ENCODE measurements around the gene FBXO2.

FBXO2 gene

DNA sequence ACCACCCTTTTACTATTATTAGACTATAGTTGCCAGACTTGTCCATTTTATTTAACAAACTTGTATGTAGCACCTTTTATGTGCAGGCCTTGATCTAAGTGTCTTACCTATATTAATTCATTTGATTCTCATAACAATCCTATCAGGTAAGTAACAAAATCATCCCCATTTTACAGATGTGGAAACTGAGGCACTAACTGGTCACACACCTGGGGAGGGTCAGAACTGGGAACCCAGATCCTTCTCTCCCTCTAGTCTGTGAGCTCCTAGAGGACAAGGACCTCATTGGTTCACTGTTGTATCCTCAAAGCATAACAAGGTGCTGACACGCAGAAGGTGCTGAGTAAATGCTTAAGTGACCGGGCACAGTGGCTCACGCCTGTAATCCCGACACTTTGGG lies 14.9 kb downstream of the FBXO2 start:
- no peak overlapping the region for H3K4me3 ChIP-seq
- H3K9me3 ChIP-seq, result no peaks in the 10 kb centered on the region
- H3K4me1 ChIP-seq, result peaks cover 0 to 3% (median 0%) of the 10 kb centered on the region in 4 donors
- H3K27ac ChIP-seq, result no peak overlapping the region
- no peak for DNase-seq
- no peaks in the 10 kb centered on the region for H3K36me3 ChIP-seq
- peaks cover 0 to 67% of the 10 kb centered on the region in 2 donors for H3K27me3 ChIP-seq
- intact Hi-C loops (cut with DNase I; ENCODE audit: low total_unique reads), result no loop called here
- TF ChIP-seq, protein P1, sequence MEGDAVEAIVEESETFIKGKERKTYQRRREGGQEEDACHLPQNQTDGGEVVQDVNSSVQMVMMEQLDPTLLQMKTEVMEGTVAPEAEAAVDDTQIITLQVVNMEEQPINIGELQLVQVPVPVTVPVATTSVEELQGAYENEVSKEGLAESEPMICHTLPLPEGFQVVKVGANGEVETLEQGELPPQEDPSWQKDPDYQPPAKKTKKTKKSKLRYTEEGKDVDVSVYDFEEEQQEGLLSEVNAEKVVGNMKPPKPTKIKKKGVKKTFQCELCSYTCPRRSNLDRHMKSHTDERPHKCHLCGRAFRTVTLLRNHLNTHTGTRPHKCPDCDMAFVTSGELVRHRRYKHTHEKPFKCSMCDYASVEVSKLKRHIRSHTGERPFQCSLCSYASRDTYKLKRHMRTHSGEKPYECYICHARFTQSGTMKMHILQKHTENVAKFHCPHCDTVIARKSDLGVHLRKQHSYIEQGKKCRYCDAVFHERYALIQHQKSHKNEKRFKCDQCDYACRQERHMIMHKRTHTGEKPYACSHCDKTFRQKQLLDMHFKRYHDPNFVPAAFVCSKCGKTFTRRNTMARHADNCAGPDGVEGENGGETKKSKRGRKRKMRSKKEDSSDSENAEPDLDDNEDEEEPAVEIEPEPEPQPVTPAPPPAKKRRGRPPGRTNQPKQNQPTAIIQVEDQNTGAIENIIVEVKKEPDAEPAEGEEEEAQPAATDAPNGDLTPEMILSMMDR (IDR thresholded peaks at IDR 0.05), result no peak

DNA sequence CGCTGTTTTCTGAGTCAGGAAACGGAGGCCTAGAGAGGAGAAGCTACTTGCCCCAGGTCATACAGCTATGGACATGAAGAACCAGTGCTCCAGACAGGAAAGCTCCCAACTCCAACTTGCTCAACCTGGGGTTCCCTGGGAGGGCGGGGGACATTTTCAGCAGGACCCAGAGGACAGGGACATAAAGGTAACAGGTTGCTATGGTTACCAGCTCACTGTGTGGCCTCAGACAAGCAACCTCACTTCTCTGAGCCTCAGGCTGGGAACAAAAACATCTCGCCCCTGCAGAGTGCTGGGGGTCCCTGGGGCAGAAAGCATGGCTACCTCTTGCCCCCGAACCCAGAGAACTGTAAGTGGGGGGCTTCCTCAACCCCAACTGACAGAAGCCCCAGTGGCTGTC lies 16.1 kb downstream of the FBXO2 start:
- Histone ChIP-seq H3K36me3 (no peaks in the 10 kb centered on the region), H3K9me3 (no peaks in the 10 kb centered on the region), H3K27me3 (peaks cover 0 to 74% of the 10 kb centered on the region in 2 donors), H3K4me3 (no peak overlapping the region), H3K27ac (no peak overlapping the region), H3K4me1 (peaks cover 0 to 3% (median 0%) of the 10 kb centered on the region in 4 donors)
- no peak for DNase-seq
- TF ChIP-seq, protein P1 (IDR thresholded peaks at IDR 0.05), result no peak
- intact Hi-C loops (cut with DNase I; ENCODE audit: low total_unique reads), result no loop called here

DNA sequence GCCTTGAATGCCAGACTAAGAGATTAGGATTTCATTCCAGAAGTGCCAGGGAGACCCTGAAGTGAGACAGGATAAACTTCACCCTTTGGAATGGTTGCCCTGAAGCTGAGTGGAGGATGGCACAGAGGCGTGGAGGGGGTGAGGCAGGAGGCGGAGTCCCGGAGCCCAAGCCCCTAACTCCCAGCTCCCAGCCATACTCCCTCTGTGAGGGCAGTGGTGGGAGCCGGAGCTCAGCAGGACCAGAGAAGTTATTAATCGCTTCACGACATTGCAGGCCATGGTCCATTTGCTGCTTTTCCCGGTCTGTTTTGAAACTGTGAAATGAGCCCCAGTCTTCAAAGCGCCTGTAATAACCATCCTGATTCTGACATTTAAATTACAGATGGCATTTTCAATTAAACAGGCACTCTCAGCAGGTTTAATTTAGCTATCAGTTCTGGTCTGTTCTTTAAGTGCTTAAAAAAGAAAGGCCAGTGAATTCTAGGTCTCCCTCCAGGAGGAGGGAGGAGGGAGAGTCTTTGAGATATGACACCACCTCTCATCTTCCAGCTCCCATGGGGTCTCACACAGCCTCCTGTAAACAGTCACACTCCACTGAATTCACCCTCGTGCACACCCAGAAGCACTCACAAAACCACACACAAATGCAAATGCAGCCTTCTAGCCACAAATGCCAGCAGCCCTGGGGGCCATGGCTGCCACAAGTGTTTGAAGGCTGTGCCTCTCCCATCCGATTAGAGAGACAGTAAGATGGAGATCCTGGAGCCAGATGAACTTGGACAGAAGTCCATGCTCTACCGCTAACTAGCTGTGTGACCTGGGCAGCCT lies 19.6 kb downstream of the FBXO2 start:
- TF ChIP-seq, protein P1 (IDR thresholded peaks at IDR 0.05), result no peak
- peaks cover 0 to 70% of the 10 kb centered on the region in 2 donors for H3K27me3 ChIP-seq
- H3K27ac ChIP-seq, result no peak overlapping the region
- no peak for DNase-seq
- intact Hi-C loops (cut with DNase I; ENCODE audit: low total_unique reads), result no loop called here
- H3K4me3 ChIP-seq, result no peak overlapping the region
- no peaks in the 10 kb centered on the region for H3K9me3 ChIP-seq
- H3K36me3 ChIP-seq, result no peaks in the 10 kb centered on the region
- no peaks in the 10 kb centered on the region for H3K4me1 ChIP-seq

DNA sequence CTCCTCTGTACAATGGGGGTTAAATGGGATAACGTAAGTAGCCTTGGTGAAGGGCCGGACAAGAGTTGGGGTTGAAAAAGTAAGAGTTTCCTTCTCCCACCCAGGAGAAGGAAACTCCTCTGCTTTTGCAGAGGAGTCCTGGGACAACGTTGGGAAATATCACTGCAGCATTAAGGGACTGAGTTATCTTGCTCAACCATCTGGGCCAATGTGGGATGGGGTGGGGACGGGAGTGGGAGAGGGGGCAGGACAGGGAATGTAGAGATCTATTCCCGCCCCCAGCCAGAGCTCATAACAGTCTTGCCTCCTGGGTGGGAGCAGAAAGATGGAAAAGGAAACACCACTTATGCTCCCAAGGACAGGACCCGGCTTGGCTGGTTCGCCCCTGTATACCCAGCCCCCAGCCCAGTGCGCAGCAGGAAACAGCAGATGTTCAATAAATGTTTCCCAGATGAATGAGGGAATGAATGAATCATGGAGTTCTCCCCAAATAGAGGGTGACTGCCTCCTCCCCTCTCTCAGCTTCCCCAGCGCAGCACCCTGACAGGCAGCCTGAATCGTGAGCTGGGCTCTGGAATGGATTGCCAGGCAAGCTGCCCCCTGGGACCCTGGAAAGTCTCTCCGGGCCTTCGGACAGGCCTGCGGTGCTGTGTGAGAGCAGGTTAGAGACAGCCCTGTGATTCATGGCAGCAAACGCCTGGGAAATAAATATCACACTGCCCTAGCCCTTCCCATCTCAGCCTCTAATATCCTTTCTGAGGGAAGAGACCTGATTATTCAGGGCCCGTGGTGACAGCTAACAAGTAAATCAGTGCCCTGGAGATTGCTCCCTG lies 24.8 kb downstream of the FBXO2 start:
- intact Hi-C loops (cut with DNase I; ENCODE audit: low total_unique reads), result no loop called here
- DNase-seq, result no peak
- no peaks in the 10 kb centered on the region for H3K9me3 ChIP-seq
- H3K27ac ChIP-seq, result no peak overlapping the region
- H3K36me3 ChIP-seq, result no peaks in the 10 kb centered on the region
- H3K27me3 ChIP-seq, result peaks cover 0 to 72% of the 10 kb centered on the region in 2 donors
- no peak overlapping the region for H3K4me3 ChIP-seq
- TF ChIP-seq, protein P1 (IDR thresholded peaks at IDR 0.05), result no peak
- H3K4me1 ChIP-seq, result no peaks in the 10 kb centered on the region

DNA sequence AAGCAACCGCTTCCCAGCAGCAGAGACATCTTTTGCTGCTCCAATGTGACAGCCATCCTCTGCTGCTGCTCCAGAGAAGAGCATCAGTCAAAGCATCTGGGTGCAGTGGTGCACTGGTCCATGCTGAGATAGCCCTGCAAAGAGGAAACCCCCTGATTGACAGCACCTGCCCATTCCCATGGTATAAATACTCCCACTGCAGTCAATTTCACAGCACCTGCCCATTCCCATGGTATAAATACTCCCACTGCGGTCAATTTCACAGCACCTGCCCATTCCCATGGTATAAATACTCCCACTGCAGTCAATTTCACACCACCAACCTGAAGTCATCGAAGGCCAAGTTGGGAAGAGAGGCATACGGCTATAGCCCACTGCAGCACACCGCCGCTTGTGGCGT lies 25.5 kb downstream of the FBXO2 start:
- H3K4me3 ChIP-seq, result no peak overlapping the region
- H3K27me3 ChIP-seq, result peaks cover 0 to 70% of the 10 kb centered on the region in 2 donors
- no peak overlapping the region for H3K27ac ChIP-seq
- no peak for DNase-seq
- intact Hi-C loops (cut with DNase I; ENCODE audit: low total_unique reads), result no loop called here
- TF ChIP-seq, protein P1 (IDR thresholded peaks at IDR 0.05), result no peak
- no peaks in the 10 kb centered on the region for H3K36me3 ChIP-seq
- H3K4me1 ChIP-seq, result no peaks in the 10 kb centered on the region
- H3K9me3 ChIP-seq, result no peaks in the 10 kb centered on the region
